Colonic mucosa (tissue), 4 donors: ENCODE data around the gene CRYBA1. TPM values are rescaled to one million over a fixed set of nuclear protein-coding genes. Genes with fewer than 3 reads are reported as not detected.
"Not testable (repeated sequence)": the region's sequence is repeated elsewhere in the genome, so short reads cannot be mapped to it uniquely, and the experiment has no call there.

Experiments used
- DNase-seq: peaks from one replicate; pipeline ENCODE4 v3.0.0-alpha.2; 2020
- H3K27ac ChIP-seq: fragments of 200-600 bp; one replicate; pipeline ENCODE4 v1.8.0; 2021
- H3K27me3 ChIP-seq: fragments of 200-600 bp; one replicate; pipeline ENCODE4 v1.8.0; 2021
- H3K36me3 ChIP-seq: fragments of 200-600 bp; one replicate; pipeline ENCODE4 v1.8.0; 2021
- H3K4me1 ChIP-seq: fragments of 200-600 bp; one replicate; pipeline ENCODE4 v1.8.0; 2021; ENCODE audit warnings: mild to moderate bottlenecking
- H3K4me3 ChIP-seq: fragments of 200-600 bp; one replicate; pipeline ENCODE4 v1.8.0; 2021
- H3K9ac ChIP-seq, 2 donors: one replicate each; pipeline ENCODE4 v1.7.0; 2013; ENCODE audit warnings: control low read depth in 2 of 2, low read depth in 2 of 2, low read length in 2 of 2
- H3K9me3 ChIP-seq: fragments of 200-600 bp; one replicate; pipeline ENCODE4 v1.8.0; 2021
- CTCF ChIP-seq: fragments of 200-600 bp; IDR thresholded peaks from one replicate; pipeline ENCODE4 v1.8.0; 2022; ENCODE audit warnings: antibody characterized with exemption, mild to moderate bottlenecking
- intact Hi-C: fragments of 100-400 bp; cut with DNase I; formaldehyde crosslinking; loops from one replicate; pipeline ENCODE4 v1.14.1; 2022
- total RNA-seq, 2 donors: library from RNA; stranded (reverse); fragmentation: NEBNext Ultra II Directional in 1 of 2; extraction: Animal tissue kit (Norgen Biotek cat#: 25700) in 1 of 2; gene quantifications; one replicate each; pipeline ENCODE4 v1.2.1, GENCODE V29; 2021
- donor health status: healthy.
- donor health status: DM: no; HTN: no; CAD: no.
- donor health status: DM: no; HTN: no; CAD: no.

The CRYBA1 gene
- total RNA-seq, 2 donors from 2014 or later, result not detected

GRCh38 chr17:29253037-29253436, 6.4 kb downstream of the CRYBA1 start:
- Histone ChIP-seq H3K27ac (no peak overlapping the region), H3K36me3 (no peaks in the 10 kb centered on the region), H3K4me1 (peaks cover 7% of the 10 kb centered on the region), H3K27me3 (no peaks in the 10 kb centered on the region), H3K9ac (no peak overlapping the region), H3K9me3 (no peaks in the 10 kb centered on the region), H3K4me3 (no peak overlapping the region)
- DNase-seq, result no peak
- TF ChIP-seq CTCF, result no peak
- intact Hi-C loops, result no loop called here

DNA sequence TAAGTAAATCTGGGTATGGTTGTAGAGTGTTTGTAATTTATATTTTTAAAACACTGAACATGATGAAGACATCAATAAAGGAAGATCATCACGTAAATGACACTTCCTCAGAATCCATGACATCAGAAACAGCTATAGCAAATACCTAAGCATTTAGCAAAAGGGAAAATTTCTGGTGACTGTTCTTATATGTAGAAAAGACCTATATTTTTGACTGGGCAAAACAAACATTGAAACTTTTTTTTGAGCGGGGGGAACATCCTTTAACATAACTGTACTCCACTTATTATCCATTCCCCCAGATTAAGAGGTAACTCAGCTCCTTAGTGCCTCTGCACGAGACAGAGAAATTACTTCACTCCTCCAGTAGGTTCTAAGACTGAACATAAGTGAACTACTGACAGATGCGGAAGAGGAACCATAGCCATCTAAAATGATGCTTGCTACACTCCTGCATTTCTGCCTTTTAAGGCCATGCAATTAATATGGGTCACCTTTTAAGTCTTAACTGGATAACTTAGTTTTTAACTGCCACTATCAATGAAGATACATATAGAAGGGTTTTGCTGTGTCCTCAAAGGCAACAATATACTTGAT, 9.4 kb downstream of the CRYBA1 start:
- Histone ChIP-seq H3K9ac (no peak overlapping the region), H3K4me3 (no peak overlapping the region), H3K27ac (no peak overlapping the region), H3K27me3 (no peaks in the 10 kb centered on the region), H3K4me1 (peaks cover 7% of the 10 kb centered on the region), H3K36me3 (no peaks in the 10 kb centered on the region), H3K9me3 (no peaks in the 10 kb centered on the region)
- DNase-seq, result no peak
- intact Hi-C loops, result no loop called here
- TF ChIP-seq CTCF, result no peak

- Histone ChIP-seq H3K9ac (no peak overlapping the region), H3K36me3 (no peaks in the 10 kb centered on the region), H3K4me1 (peaks cover 7% of the 10 kb centered on the region), H3K4me3 (no peak overlapping the region), H3K27ac (no peak overlapping the region), H3K27me3 (no peaks in the 10 kb centered on the region), H3K9me3 (no peaks in the 10 kb centered on the region)
- intact Hi-C loops, result no loop called here
- no peak for DNase-seq
- no peak for TF ChIP-seq CTCF
These were observed 10.2 kb downstream of the CRYBA1 start for GRCh38 chr17:29256735-29257466.

DNA sequence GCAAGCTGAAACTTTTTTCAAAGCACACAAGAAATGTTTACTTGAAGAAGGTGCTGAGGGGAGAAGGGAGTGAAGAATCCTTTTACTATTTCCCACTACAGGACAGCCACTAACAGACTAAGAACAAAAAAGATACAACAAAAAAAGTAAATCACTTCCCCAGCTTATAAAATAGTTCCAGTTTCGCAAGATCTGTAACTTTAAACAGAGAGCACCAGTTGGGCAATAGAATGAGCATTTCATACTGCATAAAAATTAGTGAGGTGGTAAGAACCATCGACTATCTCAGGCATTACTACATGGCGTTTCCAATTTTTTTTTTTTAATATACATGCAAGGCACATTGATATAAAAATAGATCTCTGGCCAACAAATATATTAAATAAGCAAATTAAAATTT, 11.1 kb downstream of the CRYBA1 start:
- Histone ChIP-seq H3K9ac (no peak overlapping the region), H3K9me3 (no peaks in the 10 kb centered on the region), H3K27ac (no peak overlapping the region), H3K4me1 (peaks cover 7% of the 10 kb centered on the region), H3K4me3 (no peak overlapping the region), H3K36me3 (no peaks in the 10 kb centered on the region), H3K27me3 (no peaks in the 10 kb centered on the region)
- TF ChIP-seq CTCF, result no peak
- intact Hi-C loops, result no loop called here
- DNase-seq, result no peak

DNA sequence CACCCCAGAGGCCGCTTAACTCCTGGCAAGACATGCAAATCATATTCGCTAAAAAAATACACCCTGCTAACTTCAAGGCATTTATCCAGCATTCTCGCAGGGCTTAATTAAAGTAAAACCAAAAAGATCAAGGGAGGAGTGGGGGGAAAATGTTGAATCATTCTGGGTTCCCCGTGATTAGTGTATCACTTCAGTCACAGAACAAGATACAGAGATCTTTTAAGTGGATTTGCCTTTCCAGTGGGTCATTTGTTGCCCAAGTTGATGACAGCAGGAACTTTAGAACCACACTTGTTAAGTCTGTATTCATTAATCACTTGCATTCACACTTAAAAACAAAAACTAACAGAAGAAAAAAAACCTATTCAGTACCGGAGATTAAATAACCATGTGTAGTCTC, 17.3 kb downstream of the CRYBA1 start:
- no peak for DNase-seq
- H3K4me1 ChIP-seq, result no peaks in the 10 kb centered on the region
- H3K27me3 ChIP-seq, result no peaks in the 10 kb centered on the region
- H3K9ac ChIP-seq, result no peak overlapping the region
- no peak for TF ChIP-seq CTCF
- H3K27ac ChIP-seq, result no peak overlapping the region
- peaks cover 8% of the 10 kb centered on the region for H3K36me3 ChIP-seq
- H3K9me3 ChIP-seq, result no peaks in the 10 kb centered on the region
- intact Hi-C loops, result no loop called here
- H3K4me3 ChIP-seq, result no peak overlapping the region

GRCh38 chr17:29271980-29272379, 25.3 kb downstream of the CRYBA1 start:
- H3K27me3 ChIP-seq, H3K9me3 ChIP-seq, DNase-seq, H3K36me3 ChIP-seq, H3K27ac ChIP-seq, H3K9ac ChIP-seq, H3K4me3 ChIP-seq, intact Hi-C loops: not testable (repeated sequence)
- H3K4me1 ChIP-seq, result peaks cover 12% of the 10 kb centered on the region
